CD14-positive monocyte (primary cell): ENCODE measurements around the gene POPDC2. TPM values are rescaled to one million over a fixed set of nuclear protein-coding genes. Genes with fewer than 3 reads are reported as not detected.

Experiments used
- DNase-seq, 3 donors: peaks; one replicate each; pipeline ENCODE4 v3.0.0-alpha.2; 2011 to 2022
- H2AFZ ChIP-seq: 2 replicates; pipeline ENCODE4 v1.6.0; 2012; ENCODE audit warnings: mild to moderate bottlenecking, low read depth, low read length, inconsistent platforms; ENCODE audit not compliant: insufficient read depth, poor library complexity, severe bottlenecking
- H3K27ac ChIP-seq, 2 donors: 1 replicate in 1 of 2; 2 replicates in 1 of 2; pipeline ENCODE4 v1.5.1; 2012 to 2013; ENCODE audit warnings: low read length in 2 of 2, control low read depth in 1 of 2, inconsistent platforms in 1 of 2, low read depth in 1 of 2, mild to moderate bottlenecking in 1 of 2
- H3K27me3 ChIP-seq, 2 donors: one replicate each; pipeline versions ENCODE4 v1.6.0 to v1.6.1; 2011 to 2013; ENCODE audit warnings: low read length in 2 of 2; ENCODE audit not compliant: control insufficient read depth in 2 of 2, insufficient read depth in 2 of 2
- H3K36me3 ChIP-seq, 2 donors: replicated peaks in 1 of 2; 1 replicate in 1 of 2; 2 replicates in 1 of 2; pipeline versions ENCODE4 v1.5.1 to v1.6.1; 2012 to 2013; ENCODE audit warnings: low read length in 2 of 2, control low read depth in 1 of 2, inconsistent platforms in 1 of 2, mild to moderate bottlenecking in 1 of 2; ENCODE audit not compliant: insufficient read depth in 2 of 2, control insufficient read depth in 1 of 2
- H3K4me1 ChIP-seq, 2 donors: 1 replicate in 1 of 2; 2 replicates in 1 of 2; pipeline versions ENCODE4 v1.5.1 to v1.6.1; 2012 to 2013; ENCODE audit warnings: low read length in 2 of 2, control low read depth in 1 of 2, inconsistent platforms in 1 of 2, mild to moderate bottlenecking in 1 of 2, moderate library complexity in 1 of 2; ENCODE audit not compliant: insufficient read depth in 2 of 2, control insufficient read depth in 1 of 2
- H3K4me2 ChIP-seq: replicated peaks from 2 replicates; pipeline ENCODE3; 2012; ENCODE audit warnings: low read length, moderate library complexity, mild to moderate bottlenecking; ENCODE audit not compliant: poor library complexity, severe bottlenecking; ENCODE audit errors: extremely low read depth
- H3K4me3 ChIP-seq, 3 experiments: fragments of 200-600 bp in 1 of 3; sonication (generic) in 1 of 3; replicated peaks in 1 of 3; 1 replicate in 2 of 3; 2 replicates in 1 of 3; pipeline ENCODE4 v1.5.1; 2011 to 2013; ENCODE audit warnings: low read length in 3 of 3, mild to moderate bottlenecking in 3 of 3, control low read depth in 2 of 3, low read depth in 2 of 3, inconsistent platforms in 1 of 3, moderate library complexity in 1 of 3
- H3K79me2 ChIP-seq: 2 replicates; pipeline ENCODE4 v1.6.0; 2012; ENCODE audit warnings: mild to moderate bottlenecking, control low read depth, inconsistent platforms, low read length, moderate library complexity; ENCODE audit not compliant: insufficient read depth
- H3K9ac ChIP-seq: 2 replicates; pipeline ENCODE4 v1.6.0; 2017; ENCODE audit warnings: low read length, mild to moderate bottlenecking; ENCODE audit not compliant: insufficient read depth, poor library complexity, severe bottlenecking
- H3K9me3 ChIP-seq, 2 donors: replicated peaks in 1 of 2; 1 replicate in 1 of 2; 2 replicates in 1 of 2; pipeline versions ENCODE4 v1.5.1 to v1.6.1; 2012 to 2013; ENCODE audit warnings: low read length in 2 of 2, control low read depth in 1 of 2; ENCODE audit not compliant: control insufficient read depth in 1 of 2, insufficient read depth in 1 of 2
- H4K20me1 ChIP-seq: 2 replicates; pipeline ENCODE4 v1.6.0; 2012; ENCODE audit warnings: mild to moderate bottlenecking, low read length, control low read depth, moderate library complexity; ENCODE audit not compliant: insufficient read depth
- H3K27ac Mint-ChIP-seq, 7 donors: one replicate each; pipeline ENCODE4 v1.8.0; 2020; ENCODE audit warnings: mild to moderate bottlenecking in 7 of 7, mixed read lengths in 7 of 7, moderate library complexity in 6 of 7, inconsistent platforms in 2 of 7
- H3K27me3 Mint-ChIP-seq, 3 donors: one replicate each; pipeline ENCODE4 v1.8.0; 2021 to 2022; ENCODE audit warnings: low read depth in 3 of 3, mild to moderate bottlenecking in 3 of 3, mixed read lengths in 3 of 3, moderate library complexity in 3 of 3, inconsistent platforms in 1 of 3
- H3K36me3 Mint-ChIP-seq, 2 donors: one replicate each; pipeline ENCODE4 v1.8.0; 2020; ENCODE audit warnings: mixed read lengths in 2 of 2, inconsistent platforms in 1 of 2, mild to moderate bottlenecking in 1 of 2
- H3K4me1 Mint-ChIP-seq: one replicate; pipeline ENCODE4 v1.8.0; 2020; ENCODE audit warnings: mild to moderate bottlenecking, mixed read lengths
- H3K4me3 Mint-ChIP-seq, 2 donors: one replicate each; pipeline ENCODE4 v1.8.0; 2020; ENCODE audit warnings: mild to moderate bottlenecking in 2 of 2, mixed read lengths in 2 of 2, moderate library complexity in 1 of 2
- H3K9me3 Mint-ChIP-seq, 7 donors: one replicate each; pipeline ENCODE4 v1.8.0; 2020 to 2022; ENCODE audit warnings: mixed read lengths in 7 of 7, mild to moderate bottlenecking in 6 of 7, moderate library complexity in 6 of 7, inconsistent platforms in 2 of 7
- CTCF ChIP-seq: fragments of 200-600 bp; IDR thresholded peaks from one replicate; pipeline ENCODE4 v1.8.0; 2022; ENCODE audit warnings: antibody characterized with exemption, mild to moderate bottlenecking
- WGBS: methylation state at CpG from one replicate; pipeline ENCODE4 v1.1.5; 2013; ENCODE audit warnings: missing lambda C conversion rate; ENCODE audit not compliant: insufficient coverage; 5-methylcytosine and 5-hydroxymethylcytosine counted together
- intact Hi-C, 2 donors: fragments of 100-400 bp; cut with micrococcal nuclease; formaldehyde crosslinking; loops; one replicate each; pipeline versions ENCODE4 v1.15.0 to v1.15.1; 2023
- polyA plus RNA-seq, 3 donors: library from polyadenylated mRNA; depleted of rRNA in 1 of 3; unstranded in 2 of 3; stranded (reverse) in 1 of 3; fragments of 300-500 nt in 2 of 3; fragments of >200 nt in 1 of 3; fragmentation: Illumina TruSeq in 2 of 3; gene quantifications; 1 replicate in 2 of 3; 2 replicates in 1 of 3; pipeline ENCODE4 v1.2.3, GENCODE V29; 2012 to 2021

Gene POPDC2
- polyA plus RNA-seq, 3 donors: 0.58 to 6.7 (median 0.63) TPM

- no peak overlapping the region for H3K4me2 ChIP-seq
- TF ChIP-seq CTCF: no peak
- H3K9me3 Mint-ChIP-seq: peaks cover 5 to 10% (median 8%) of the 10 kb centered on the region in 7 donors
- no peak overlapping the region for H3K27ac Mint-ChIP-seq
- H3K27me3 Mint-ChIP-seq: peaks cover 0 to 2% (median 0%) of the 10 kb centered on the region in 3 donors
- H3K36me3 ChIP-seq: no peaks in the 10 kb centered on the region
- 93% methylated on average over 4 of the region's 5 CpGs for WGBS
- H3K9ac ChIP-seq: no peak overlapping the region
- no peaks in the 10 kb centered on the region for H3K27me3 ChIP-seq
- no peak for DNase-seq
- H3K4me3 Mint-ChIP-seq: no peak overlapping the region
- H2AFZ ChIP-seq: no peak overlapping the region
- peaks cover 6 to 9% of the 10 kb centered on the region in 2 donors for H3K9me3 ChIP-seq
- H3K79me2 ChIP-seq: no peaks in the 10 kb centered on the region
- intact Hi-C loops: no loop called here
- no peaks in the 10 kb centered on the region for H4K20me1 ChIP-seq
- H3K36me3 Mint-ChIP-seq: peaks cover 4 to 6% of the 10 kb centered on the region in 2 donors
- H3K27ac ChIP-seq: no peak overlapping the region
- peaks cover 23 to 24% of the 10 kb centered on the region in 2 donors for H3K4me1 ChIP-seq
- peaks cover 19% of the 10 kb centered on the region for H3K4me1 Mint-ChIP-seq
- H3K4me3 ChIP-seq: no peak overlapping the region
These were observed 37.0 kb upstream of the POPDC2 start for GRCh38 chr3:119697394-119697793.

- H3K9ac ChIP-seq: no peak overlapping the region
- Mint-ChIP-seq H3K36me3 (peaks cover 0 to 4% of the 10 kb centered on the region in 2 donors), H3K27ac (no peak overlapping the region)
These were observed 35.1 kb upstream of the POPDC2 start for GRCh38 chr3:119695480-119695879.

More at GRCh38 chr3:119695480-119695879, 35.1 kb upstream of the POPDC2 start:
- H2AFZ ChIP-seq: no peak overlapping the region
- H3K36me3 ChIP-seq: no peaks in the 10 kb centered on the region
- TF ChIP-seq CTCF: no peak
- H3K4me3 Mint-ChIP-seq: no peak overlapping the region
- peaks cover 0 to 5% (median under 1%) of the 10 kb centered on the region in 7 donors for H3K9me3 Mint-ChIP-seq
- peaks cover 7% of the 10 kb centered on the region for H3K4me1 Mint-ChIP-seq
- H4K20me1 ChIP-seq: no peaks in the 10 kb centered on the region
- H3K4me3 ChIP-seq: no peak overlapping the region
- intact Hi-C loops: no loop called here
- whole genome bisulfite sequencing: 100% methylated on average over 1 of the region's 2 CpGs
- H3K79me2 ChIP-seq: no peaks in the 10 kb centered on the region
- H3K27me3 Mint-ChIP-seq: peaks cover 0 to 2% (median 0%) of the 10 kb centered on the region in 3 donors
- no peaks in the 10 kb centered on the region for H3K9me3 ChIP-seq
- no peaks in the 10 kb centered on the region for H3K27me3 ChIP-seq
- no peak overlapping the region for H3K27ac ChIP-seq
- DNase-seq: no peak
- H3K4me1 ChIP-seq: peaks cover 7 to 8% of the 10 kb centered on the region in 2 donors
- H3K4me2 ChIP-seq: no peak overlapping the region
